GM21515 (cell line): ENCODE measurements around the gene SALL2.

Source experiments
- ATAC-seq: cut with Tn5 transposase; IDR thresholded peaks from one replicate; pipeline ENCODE4 v1.9.1; 2021; ENCODE audit not compliant: unreplicated experiment

The SALL2 gene

DNA sequence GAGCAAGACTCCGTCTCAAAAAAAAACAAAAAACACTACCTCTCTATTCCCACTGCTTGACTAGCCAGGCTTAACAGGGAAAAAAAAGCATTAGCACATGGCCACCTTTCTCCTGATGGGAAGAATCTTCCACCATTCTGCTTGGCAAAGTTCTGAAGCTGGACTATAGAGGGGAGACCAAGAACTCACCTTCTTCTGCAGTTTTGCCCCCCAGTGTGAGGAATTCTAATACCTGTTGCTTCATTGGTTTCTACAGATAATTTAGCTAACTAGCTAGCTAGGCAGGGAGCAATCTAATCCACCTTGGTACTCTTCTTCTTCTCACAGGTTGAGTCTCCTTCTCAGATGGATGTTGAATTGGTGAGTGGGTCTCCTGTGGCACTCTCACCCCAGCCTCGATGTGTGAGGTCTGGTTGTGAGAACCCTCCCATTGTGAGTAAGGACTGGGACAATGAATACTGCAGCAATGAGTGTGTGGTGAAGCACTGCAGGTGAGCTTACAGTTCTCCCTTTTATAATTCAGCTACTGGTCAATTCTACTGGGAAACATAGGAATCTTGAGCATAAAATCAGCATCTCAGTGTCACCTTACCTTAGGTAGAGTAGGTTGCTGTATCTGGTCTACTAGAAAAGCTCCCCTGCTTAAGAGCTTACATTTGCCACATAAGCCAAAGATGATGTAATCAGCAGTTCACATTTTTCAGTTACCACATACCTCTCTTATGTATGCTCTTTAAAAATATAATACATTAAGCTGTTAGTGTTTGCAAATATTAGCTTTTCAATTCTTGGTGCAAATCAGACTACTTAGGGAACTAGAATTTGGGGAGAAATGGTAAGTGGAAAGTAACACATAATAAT lies 31.0 kb downstream of the SALL2 start:
- ATAC-seq, result no peak

DNA sequence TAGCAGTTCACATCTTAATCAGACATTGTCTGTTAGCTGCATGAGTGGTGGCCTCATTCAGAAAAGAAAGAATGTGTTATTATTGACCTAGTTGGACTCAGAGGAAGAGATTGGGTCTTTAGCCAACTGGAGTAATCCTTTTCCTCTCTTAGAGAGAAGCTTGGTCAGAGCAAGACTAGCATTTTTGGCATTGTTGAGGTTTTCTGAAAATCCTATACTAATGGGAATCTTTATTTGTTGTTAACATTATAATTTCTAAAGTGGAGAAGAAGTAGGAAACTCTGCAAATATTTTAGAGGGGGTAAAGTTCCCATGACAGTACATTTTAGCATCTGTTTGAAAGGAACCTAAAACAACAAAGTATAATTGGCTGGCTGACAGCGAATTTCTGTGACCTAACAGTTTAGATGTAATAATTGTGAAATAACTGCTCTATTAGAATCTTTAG lies 39.5 kb downstream of the SALL2 start:
- ATAC-seq, result no peak

DNA sequence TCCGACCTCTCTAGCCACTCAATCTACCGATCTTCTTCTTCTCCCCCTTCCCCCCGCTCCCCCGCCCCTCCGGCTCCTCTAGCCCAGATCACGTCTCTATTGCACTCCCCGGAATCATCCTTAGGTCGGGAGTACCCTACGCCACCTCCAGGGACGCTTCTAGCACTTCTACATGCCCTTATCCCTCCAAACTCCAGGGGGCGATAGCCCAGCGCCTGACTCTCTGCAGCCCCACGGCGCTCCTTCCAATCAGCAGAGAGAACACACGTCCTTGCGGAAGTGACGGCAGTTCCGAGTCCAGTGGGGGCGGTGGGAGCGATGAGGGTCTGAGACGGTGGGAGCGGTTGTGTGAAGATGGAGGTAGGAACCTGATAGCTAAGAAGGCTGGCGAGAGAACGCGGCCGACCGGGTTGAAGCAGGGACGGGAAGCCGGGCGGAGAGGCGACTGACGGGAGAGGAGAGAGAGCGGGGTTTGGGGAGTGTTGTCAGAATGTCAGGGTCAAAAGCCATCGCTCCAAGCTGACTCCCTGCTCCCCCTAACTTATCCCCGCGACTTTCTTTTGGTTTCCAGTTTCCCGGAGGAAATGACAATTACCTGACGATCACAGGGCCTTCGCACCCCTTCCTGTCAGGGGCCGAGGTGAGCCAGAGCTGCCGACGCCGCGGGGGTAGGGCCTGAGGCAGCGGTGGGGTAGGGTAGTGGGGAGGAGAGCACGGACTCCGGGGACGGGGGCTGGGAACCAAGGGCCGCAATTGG lies 49.0 kb downstream of the SALL2 start, which contains the start of the genes RAB2B and TOX4:
Gene RAB2B (minus strand): TSS at position 35 of the 757 bp plus-strand sequence. CDS start 87 bp downstream, outside the sequence.
Gene TOX4 (plus strand): TSS at position 271 of the 757 bp plus-strand sequence. CDS start 84 bp downstream, at position 355.
- ATAC-seq, result peak; percentile 98

- no peak for ATAC-seq
Observed at GRCh38 chr14:21476523-21476924, 49.6 kb downstream of the SALL2 start.

DNA sequence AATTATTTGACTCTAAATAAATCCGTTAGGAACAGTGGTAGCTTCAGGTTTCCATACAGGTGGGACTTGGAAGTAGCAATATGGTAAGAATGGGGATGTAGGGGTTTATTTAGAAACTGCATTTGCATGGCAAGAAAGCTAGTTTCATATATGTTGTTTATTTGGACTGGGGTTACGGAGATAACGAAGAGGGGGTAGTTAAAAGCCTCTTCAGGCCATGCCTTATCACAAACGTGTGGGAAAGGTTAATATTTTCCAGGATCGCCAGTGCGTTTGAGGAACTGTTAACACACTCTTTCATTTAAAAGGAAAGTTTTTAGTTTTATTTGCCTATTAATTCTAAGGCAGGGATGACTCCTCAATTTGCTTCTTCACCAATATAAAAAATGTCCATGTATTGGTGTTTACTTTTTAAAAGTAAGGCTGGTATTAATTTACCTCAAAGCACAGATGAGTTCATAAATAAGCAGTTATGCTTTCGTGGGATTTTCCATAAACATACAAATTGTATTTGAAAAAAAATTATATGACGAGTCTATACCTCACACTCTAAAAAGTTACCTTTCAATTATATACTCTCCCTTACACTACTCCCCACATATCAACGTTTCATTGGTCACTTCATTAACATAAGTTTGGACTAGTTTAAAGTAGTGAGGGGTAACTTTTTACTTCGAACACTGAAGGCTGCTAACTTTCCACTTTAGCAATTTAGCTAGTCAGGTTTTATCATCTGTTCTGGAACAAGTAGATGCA lies 50.2 kb downstream of the SALL2 start:
- no peak for ATAC-seq
